ENCODE measurements around the gene ABCG1.

- TF ChIP-seq CTCF (IDR thresholded peaks at IDR 0.05) = no peak
- no peak for TF ChIP-seq EZH2 (IDR thresholded peaks at IDR 0.05)
- no peak for TF ChIP-seq EZH2phosphoT487 (IDR thresholded peaks at IDR 0.05)
Observed at GRCh38 chr21:42319376-42319775, 100.4 kb downstream of the ABCG1 start.
